ENCODE results near the gene MAPT.

- TF ChIP-seq CTCF (IDR thresholded peaks at IDR 0.05; ENCODE audit: low read length) (no peak), EZH2phosphoT487 (IDR thresholded peaks at IDR 0.05; ENCODE audit: low read length) (no peak), EZH2 (optimal IDR thresholded peaks at IDR 0.05; ENCODE audit: low read depth, low read length) (no peak)
Measured at GRCh38 chr17:45935710-45936509, 41.6 kb downstream of the MAPT start.
